ENCODE results near the gene HAUS3.

HAUS3 gene

GRCh38 chr4:2287594-2287915, 45.6 kb upstream of the HAUS3 start:
- Histone ChIP-seq H4K20me1 (ENCODE audit: insufficient read depth, low read length) (peaks cover 3% of the 10 kb centered on the region; the same call in 1 of the 2 replicates), H3K9me3 (ENCODE audit: insufficient read depth, low read length, severe bottlenecking) (no peaks in the 10 kb centered on the region), H3K4me1 (ENCODE audit: insufficient read depth, low read length) (peaks cover 51% of the 10 kb centered on the region), H3K27me3 (ENCODE audit: insufficient read depth, low read length, poor library complexity) (no peaks in the 10 kb centered on the region), H3K9ac (ENCODE audit: low read depth, low read length) (no peak overlapping the region), H2AFZ (ENCODE audit: low read depth, low read length) (no peak overlapping the region), H3K27ac (ENCODE audit: low read length) (no peak overlapping the region), H3K4me3 (ENCODE audit: low read depth in 1 of 2, low read length in 2 of 2) (no peak overlapping the region), H3K4me2 (ENCODE audit: insufficient read depth, low read length) (no peak overlapping the region), H3K79me2 (ENCODE audit: insufficient read depth, low read length) (no peaks in the 10 kb centered on the region), H3K36me3 (ENCODE audit: insufficient read depth, low read length) (no peaks in the 10 kb centered on the region)
- ATAC-seq (ENCODE audit: insufficient read depth, low read depth) (no peak), DNase-seq (no peak)
- TF ChIP-seq EZH2 (IDR thresholded peaks at IDR 0.05; ENCODE audit: borderline replicate concordance, low read depth, low read length, severe bottlenecking), result no peak

GRCh38 chr4:2286904-2287593, 45.1 kb upstream of the HAUS3 start:
- no peak overlapping the region for H3K4me2 ChIP-seq (ENCODE audit: insufficient read depth, low read length)
- H3K9me3 ChIP-seq (ENCODE audit: insufficient read depth, low read length, severe bottlenecking), result no peaks in the 10 kb centered on the region
- H2AFZ ChIP-seq (ENCODE audit: low read depth, low read length), result no peak overlapping the region
- H3K27me3 ChIP-seq (ENCODE audit: insufficient read depth, low read length, poor library complexity), result no peaks in the 10 kb centered on the region
- H3K9ac ChIP-seq (ENCODE audit: low read depth, low read length), result no peak overlapping the region
- peaks cover 56% of the 10 kb centered on the region for H3K4me1 ChIP-seq (ENCODE audit: insufficient read depth, low read length)
- ATAC-seq (ENCODE audit: insufficient read depth, low read depth) (no peak), DNase-seq (no peak)
- no peak overlapping the region for H3K27ac ChIP-seq (ENCODE audit: low read length)
- TF ChIP-seq CTCF (IDR thresholded peaks at IDR 0.05; ENCODE audit: borderline replicate concordance, extremely low read depth, low read length, poor library complexity, severe bottlenecking) (no peak), EZH2 (IDR thresholded peaks at IDR 0.05; ENCODE audit: borderline replicate concordance, low read depth, low read length, severe bottlenecking) (no peak)
- no peaks in the 10 kb centered on the region for H3K79me2 ChIP-seq (ENCODE audit: insufficient read depth, low read length)
- H3K36me3 ChIP-seq (ENCODE audit: insufficient read depth, low read length), result no peaks in the 10 kb centered on the region
- peaks cover under 1% of the 10 kb centered on the region; the same call in 1 of the 2 replicates for H4K20me1 ChIP-seq (ENCODE audit: insufficient read depth, low read length)
- no peak overlapping the region for H3K4me3 ChIP-seq (ENCODE audit: low read depth in 1 of 2, low read length in 2 of 2)

GRCh38 chr4:2285613-2286381, 43.9 kb upstream of the HAUS3 start:
- DNase-seq (no peak), ATAC-seq (ENCODE audit: insufficient read depth, low read depth) (no peak)
- no peaks in the 10 kb centered on the region for H3K79me2 ChIP-seq (ENCODE audit: insufficient read depth, low read length)
- H3K4me1 ChIP-seq (ENCODE audit: insufficient read depth, low read length), result peaks cover 57% of the 10 kb centered on the region
- no peaks in the 10 kb centered on the region for H4K20me1 ChIP-seq (ENCODE audit: insufficient read depth, low read length)
- H3K27ac ChIP-seq (ENCODE audit: low read length), result peak overlapping the region; percentile 49; the same call in 1 of the 2 replicates
- no peaks in the 10 kb centered on the region for H3K27me3 ChIP-seq (ENCODE audit: insufficient read depth, low read length, poor library complexity)
- no peak for TF ChIP-seq EZH2 (IDR thresholded peaks at IDR 0.05; ENCODE audit: borderline replicate concordance, low read depth, low read length, severe bottlenecking)
- no peak for TF ChIP-seq CTCF (IDR thresholded peaks at IDR 0.05; ENCODE audit: borderline replicate concordance, extremely low read depth, low read length, poor library complexity, severe bottlenecking)
- H3K36me3 ChIP-seq (ENCODE audit: insufficient read depth, low read length), result no peaks in the 10 kb centered on the region
- no peak overlapping the region for H3K4me3 ChIP-seq (ENCODE audit: low read depth in 1 of 2, low read length in 2 of 2)
- no peaks in the 10 kb centered on the region for H3K9me3 ChIP-seq (ENCODE audit: insufficient read depth, low read length, severe bottlenecking)
- H2AFZ ChIP-seq (ENCODE audit: low read depth, low read length), result no peak overlapping the region
- no peak overlapping the region for H3K9ac ChIP-seq (ENCODE audit: low read depth, low read length)
- H3K4me2 ChIP-seq (ENCODE audit: insufficient read depth, low read length), result no peak overlapping the region

GRCh38 chr4:2284934-2285612, 43.2 kb upstream of the HAUS3 start:
- Histone ChIP-seq H3K79me2 (ENCODE audit: insufficient read depth, low read length) (no peaks in the 10 kb centered on the region), H4K20me1 (ENCODE audit: insufficient read depth, low read length) (no peaks in the 10 kb centered on the region), H3K9me3 (ENCODE audit: insufficient read depth, low read length, severe bottlenecking) (no peaks in the 10 kb centered on the region), H3K9ac (ENCODE audit: low read depth, low read length) (no peak overlapping the region), H3K4me2 (ENCODE audit: insufficient read depth, low read length) (no peak overlapping the region), H2AFZ (ENCODE audit: low read depth, low read length) (no peak overlapping the region), H3K36me3 (ENCODE audit: insufficient read depth, low read length) (no peaks in the 10 kb centered on the region), H3K27me3 (ENCODE audit: insufficient read depth, low read length, poor library complexity) (no peaks in the 10 kb centered on the region), H3K27ac (ENCODE audit: low read length) (peak overlapping the region; percentile 49; the same call in 1 of the 2 replicates), H3K4me3 (ENCODE audit: low read depth in 1 of 2, low read length in 2 of 2) (no peak overlapping the region), H3K4me1 (ENCODE audit: insufficient read depth, low read length) (peaks cover 53% of the 10 kb centered on the region)
- ATAC-seq (ENCODE audit: insufficient read depth, low read depth) (no peak), DNase-seq (peak; percentile 40)
- TF ChIP-seq EZH2 (IDR thresholded peaks at IDR 0.05; ENCODE audit: borderline replicate concordance, low read depth, low read length, severe bottlenecking) (no peak), CTCF (IDR thresholded peaks at IDR 0.05; ENCODE audit: borderline replicate concordance, extremely low read depth, low read length, poor library complexity, severe bottlenecking) (no peak)
